ENCODE data around the gene SSH3.

The SSH3 gene

GRCh38 chr11:67268962-67269268 lies 34.4 kb upstream of the SSH3 start:
- no CpG with 5 or more reads among the region's 13 CpGs for WGBS (ENCODE audit: insufficient coverage, insufficient read length)
- no peak overlapping the region for H3K27ac ChIP-seq (ENCODE audit: low read length)
- DNase-seq (ENCODE audit: low read depth, low spot score), result no peak

GRCh38 chr11:67269401-67270255 lies 33.7 kb upstream of the SSH3 start:
- WGBS (ENCODE audit: insufficient coverage, insufficient read length), result no CpG with 5 or more reads among the region's 15 CpGs
- Histone ChIP-seq H3K4me1 (ENCODE audit: control insufficient read depth, insufficient read depth, low read length) (peaks cover 13% of the 10 kb centered on the region), H3K27me3 (ENCODE audit: control insufficient read depth, insufficient read depth, low read length) (no peaks in the 10 kb centered on the region; the same call in 1 of the 2 replicates), H3K4me3 (ENCODE audit: low read length) (no peak overlapping the region), H3K36me3 (ENCODE audit: control insufficient read depth, insufficient read depth, low read length) (peaks cover 6% of the 10 kb centered on the region; the same call in 1 of the 2 replicates), H3K27ac (ENCODE audit: low read length) (no peak overlapping the region), H3K9me3 (ENCODE audit: control insufficient read depth, insufficient read depth, low read length) (no peaks in the 10 kb centered on the region)
- no peak for DNase-seq (ENCODE audit: low read depth, low spot score)

More at GRCh38 chr11:67268962-67269268, 34.4 kb upstream of the SSH3 start:
- Histone ChIP-seq H3K9me3 (ENCODE audit: control insufficient read depth, insufficient read depth, low read length) (no peaks in the 10 kb centered on the region), H3K4me3 (ENCODE audit: low read length) (no peak overlapping the region), H3K36me3 (ENCODE audit: control insufficient read depth, insufficient read depth, low read length) (peaks cover 6% of the 10 kb centered on the region; the same call in 1 of the 2 replicates), H3K4me1 (ENCODE audit: control insufficient read depth, insufficient read depth, low read length) (peaks cover 13% of the 10 kb centered on the region), H3K27me3 (ENCODE audit: control insufficient read depth, insufficient read depth, low read length) (no peaks in the 10 kb centered on the region; the same call in 1 of the 2 replicates)

- Histone ChIP-seq H3K36me3 (ENCODE audit: control insufficient read depth, insufficient read depth, low read length) (peaks cover 6% of the 10 kb centered on the region; the same call in 1 of the 2 replicates), H3K4me3 (ENCODE audit: low read length) (no peak overlapping the region), H3K4me1 (ENCODE audit: control insufficient read depth, insufficient read depth, low read length) (peaks cover 13% of the 10 kb centered on the region), H3K9me3 (ENCODE audit: control insufficient read depth, insufficient read depth, low read length) (no peaks in the 10 kb centered on the region), H3K27ac (ENCODE audit: low read length) (no peak overlapping the region), H3K27me3 (ENCODE audit: control insufficient read depth, insufficient read depth, low read length) (no peaks in the 10 kb centered on the region)
- no CpG with 5 or more reads among the region's 28 CpGs for WGBS (ENCODE audit: insufficient coverage, insufficient read length)
- DNase-seq (ENCODE audit: low read depth, low spot score), result no peak
These were observed 32.8 kb upstream of the SSH3 start for GRCh38 chr11:67270256-67271204.

GRCh38 chr11:67271205-67271540 lies 32.2 kb upstream of the SSH3 start:
- Histone ChIP-seq H3K27me3 (ENCODE audit: control insufficient read depth, insufficient read depth, low read length) (no peaks in the 10 kb centered on the region), H3K36me3 (ENCODE audit: control insufficient read depth, insufficient read depth, low read length) (peaks cover 6% of the 10 kb centered on the region; the same call in 1 of the 2 replicates), H3K4me1 (ENCODE audit: control insufficient read depth, insufficient read depth, low read length) (peaks cover 13% of the 10 kb centered on the region), H3K9me3 (ENCODE audit: control insufficient read depth, insufficient read depth, low read length) (no peaks in the 10 kb centered on the region), H3K4me3 (ENCODE audit: low read length) (no peak overlapping the region), H3K27ac (ENCODE audit: low read length) (no peak overlapping the region)
- DNase-seq (ENCODE audit: low read depth, low spot score), result no peak
- no CpG with 5 or more reads among the region's 5 CpGs for WGBS (ENCODE audit: insufficient coverage, insufficient read length)

- DNase-seq (ENCODE audit: low read depth, low spot score), result no peak
- Histone ChIP-seq H3K4me3 (ENCODE audit: low read length) (no peak overlapping the region), H3K36me3 (ENCODE audit: control insufficient read depth, insufficient read depth, low read length) (peaks cover 6% of the 10 kb centered on the region; the same call in 1 of the 2 replicates), H3K9me3 (ENCODE audit: control insufficient read depth, insufficient read depth, low read length) (no peaks in the 10 kb centered on the region), H3K4me1 (ENCODE audit: control insufficient read depth, insufficient read depth, low read length) (peaks cover 13% of the 10 kb centered on the region), H3K27ac (ENCODE audit: low read length) (no peak overlapping the region), H3K27me3 (ENCODE audit: control insufficient read depth, insufficient read depth, low read length) (no peaks in the 10 kb centered on the region)
- WGBS (ENCODE audit: insufficient coverage, insufficient read length), result no CpG with 5 or more reads among the region's 19 CpGs
These were observed 31.6 kb upstream of the SSH3 start for GRCh38 chr11:67271541-67272284.

GRCh38 chr11:67272327-67273259 lies 30.7 kb upstream of the SSH3 start:
- no peaks in the 10 kb centered on the region for H3K9me3 ChIP-seq (ENCODE audit: control insufficient read depth, insufficient read depth, low read length)
- no peak overlapping the region for H3K4me3 ChIP-seq (ENCODE audit: low read length)
- no peak overlapping the region for H3K27ac ChIP-seq (ENCODE audit: low read length)
- no peaks in the 10 kb centered on the region for H3K27me3 ChIP-seq (ENCODE audit: control insufficient read depth, insufficient read depth, low read length)
- peaks cover 16% of the 10 kb centered on the region for H3K4me1 ChIP-seq (ENCODE audit: control insufficient read depth, insufficient read depth, low read length)
- DNase-seq (ENCODE audit: low read depth, low spot score), result no peak
- WGBS (ENCODE audit: insufficient coverage, insufficient read length), result no CpG with 5 or more reads among the region's 23 CpGs
- H3K36me3 ChIP-seq (ENCODE audit: control insufficient read depth, insufficient read depth, low read length), result peaks cover 6% of the 10 kb centered on the region; the same call in 1 of the 2 replicates

- WGBS (ENCODE audit: insufficient coverage, insufficient read length), result no CpG with 5 or more reads among the region's 14 CpGs
- H3K9me3 ChIP-seq (ENCODE audit: control insufficient read depth, insufficient read depth, low read length), result no peaks in the 10 kb centered on the region
- H3K4me1 ChIP-seq (ENCODE audit: control insufficient read depth, insufficient read depth, low read length), result peaks cover 16% of the 10 kb centered on the region
- H3K4me3 ChIP-seq (ENCODE audit: low read length), result no peak overlapping the region
- no peak overlapping the region for H3K27ac ChIP-seq (ENCODE audit: low read length)
- H3K27me3 ChIP-seq (ENCODE audit: control insufficient read depth, insufficient read depth, low read length), result no peaks in the 10 kb centered on the region
- peaks cover 6% of the 10 kb centered on the region; the same call in 1 of the 2 replicates for H3K36me3 ChIP-seq (ENCODE audit: control insufficient read depth, insufficient read depth, low read length)
- DNase-seq (ENCODE audit: low read depth, low spot score), result no peak
These were observed 29.9 kb upstream of the SSH3 start for GRCh38 chr11:67273260-67273990.

- Histone ChIP-seq H3K4me1 (ENCODE audit: control insufficient read depth, insufficient read depth, low read length) (peaks cover 12% of the 10 kb centered on the region), H3K4me3 (ENCODE audit: low read length) (no peak overlapping the region), H3K9me3 (ENCODE audit: control insufficient read depth, insufficient read depth, low read length) (no peaks in the 10 kb centered on the region), H3K27ac (ENCODE audit: low read length) (no peak overlapping the region), H3K36me3 (ENCODE audit: control insufficient read depth, insufficient read depth, low read length) (peaks cover 13% of the 10 kb centered on the region; the same call in 1 of the 2 replicates), H3K27me3 (ENCODE audit: control insufficient read depth, insufficient read depth, low read length) (no peaks in the 10 kb centered on the region)
- no peak for DNase-seq (ENCODE audit: low read depth, low spot score)
- no CpG with 5 or more reads among the region's 35 CpGs for WGBS (ENCODE audit: insufficient coverage, insufficient read length)
These were observed 28.3 kb upstream of the SSH3 start for GRCh38 chr11:67274768-67275605.
